Ishikawa (cell line): ENCODE data around the gene DCANP1.

Experiments
- CEBPB ChIP-seq: IDR thresholded peaks from 2 replicates; pipeline ENCODE4 v1.6.1; 2012
- CREB1 ChIP-seq: IDR thresholded peaks from 2 replicates; pipeline ENCODE4 v1.6.1; 2012; ENCODE audit warnings: low read depth
- EGR1 ChIP-seq: IDR thresholded peaks from 2 replicates; pipeline ENCODE4 v1.6.1; 2012
- EP300 ChIP-seq: IDR thresholded peaks from 2 replicates; pipeline ENCODE4 v1.6.1; 2012; ENCODE audit warnings: borderline replicate concordance
- FOXM1 ChIP-seq: IDR thresholded peaks from 2 replicates; pipeline ENCODE4 v1.6.1; 2012; ENCODE audit warnings: low read depth, borderline replicate concordance
- MAX ChIP-seq: IDR thresholded peaks from 2 replicates; pipeline ENCODE4 v1.6.1; 2012
- NFIC ChIP-seq: IDR thresholded peaks from 2 replicates; pipeline ENCODE4 v1.6.1; 2012
- RAD21 ChIP-seq: IDR thresholded peaks from 2 replicates; pipeline ENCODE4 v1.6.1; 2012; ENCODE audit warnings: low read depth
- TAF1 ChIP-seq: IDR thresholded peaks from 2 replicates; pipeline ENCODE4 v1.6.1; 2012; ENCODE audit warnings: low read depth, mild to moderate bottlenecking
- TCF12 ChIP-seq: IDR thresholded peaks from 2 replicates; pipeline ENCODE4 v1.6.1; 2012; ENCODE audit warnings: low read depth
- TEAD4 ChIP-seq: IDR thresholded peaks from 2 replicates; pipeline ENCODE4 v1.6.1; 2012
- YY1 ChIP-seq: IDR thresholded peaks from 2 replicates; pipeline ENCODE4 v1.6.1; 2012; ENCODE audit warnings: low read depth
- ZBTB7A ChIP-seq: IDR thresholded peaks from 2 replicates; pipeline ENCODE4 v1.6.1; 2012; ENCODE audit warnings: low read depth
- TF ChIP-seq, protein P1 (sequence below): IDR thresholded peaks from 2 replicates; pipeline ENCODE4 v1.6.1; 2012
- TF ChIP-seq, protein P2 (sequence below): IDR thresholded peaks from 2 replicates; pipeline ENCODE4 v1.6.1; 2012; ENCODE audit warnings: low read depth, mild to moderate bottlenecking

DCANP1 gene

DNA sequence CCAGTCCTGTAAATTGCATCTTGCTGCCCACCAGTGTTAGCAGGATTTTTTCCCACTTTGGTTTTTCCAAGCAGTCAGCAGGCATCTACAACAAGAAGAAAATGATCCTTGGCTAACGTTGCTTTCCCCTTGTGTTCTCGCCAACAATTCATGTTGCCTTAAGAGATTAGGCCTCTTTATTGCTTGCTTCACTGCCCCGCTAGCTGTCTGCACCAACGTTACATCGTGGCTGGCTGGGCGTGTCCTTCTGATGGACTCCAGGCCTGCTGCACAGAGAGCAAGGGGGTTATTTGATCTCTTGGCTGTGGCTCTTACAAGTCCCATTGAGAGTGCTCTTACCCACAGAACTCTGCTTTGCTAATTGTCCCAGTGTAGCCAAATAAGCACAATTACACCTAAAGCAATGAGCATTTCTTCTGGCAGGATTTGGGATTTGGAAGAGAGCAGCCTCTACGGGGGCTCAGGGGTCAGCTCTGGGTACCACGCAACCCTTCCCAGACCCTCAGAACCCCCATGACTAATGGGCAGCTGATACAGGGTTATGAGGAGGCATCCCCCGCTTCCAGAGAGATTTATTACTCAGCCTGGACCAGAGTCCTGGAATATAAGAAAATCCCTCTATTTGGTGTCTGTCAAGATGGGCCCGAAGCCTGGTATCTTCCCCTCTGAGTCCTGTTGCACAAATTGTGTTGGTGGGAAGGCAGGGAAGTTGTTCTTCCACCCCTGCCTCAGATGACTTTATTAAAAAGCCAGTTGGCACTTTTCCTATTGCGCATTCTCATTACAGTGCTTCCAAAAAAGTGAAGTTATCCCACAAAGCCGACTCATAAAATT lies 17.6 kb downstream of the DCANP1 start:
- no peak for TF ChIP-seq TAF1
- TF ChIP-seq CEBPB = no peak
- TF ChIP-seq TEAD4 = no peak
- TF ChIP-seq CREB1 = no peak
- no peak for TF ChIP-seq NFIC
- TF ChIP-seq YY1 = no peak
- no peak for TF ChIP-seq EP300
- TF ChIP-seq, protein P1, sequence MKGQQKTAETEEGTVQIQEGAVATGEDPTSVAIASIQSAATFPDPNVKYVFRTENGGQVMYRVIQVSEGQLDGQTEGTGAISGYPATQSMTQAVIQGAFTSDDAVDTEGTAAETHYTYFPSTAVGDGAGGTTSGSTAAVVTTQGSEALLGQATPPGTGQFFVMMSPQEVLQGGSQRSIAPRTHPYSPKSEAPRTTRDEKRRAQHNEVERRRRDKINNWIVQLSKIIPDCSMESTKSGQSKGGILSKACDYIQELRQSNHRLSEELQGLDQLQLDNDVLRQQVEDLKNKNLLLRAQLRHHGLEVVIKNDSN = no peak
- TF ChIP-seq MAX = no peak
- no peak for TF ChIP-seq FOXM1
- TF ChIP-seq, protein P2, sequence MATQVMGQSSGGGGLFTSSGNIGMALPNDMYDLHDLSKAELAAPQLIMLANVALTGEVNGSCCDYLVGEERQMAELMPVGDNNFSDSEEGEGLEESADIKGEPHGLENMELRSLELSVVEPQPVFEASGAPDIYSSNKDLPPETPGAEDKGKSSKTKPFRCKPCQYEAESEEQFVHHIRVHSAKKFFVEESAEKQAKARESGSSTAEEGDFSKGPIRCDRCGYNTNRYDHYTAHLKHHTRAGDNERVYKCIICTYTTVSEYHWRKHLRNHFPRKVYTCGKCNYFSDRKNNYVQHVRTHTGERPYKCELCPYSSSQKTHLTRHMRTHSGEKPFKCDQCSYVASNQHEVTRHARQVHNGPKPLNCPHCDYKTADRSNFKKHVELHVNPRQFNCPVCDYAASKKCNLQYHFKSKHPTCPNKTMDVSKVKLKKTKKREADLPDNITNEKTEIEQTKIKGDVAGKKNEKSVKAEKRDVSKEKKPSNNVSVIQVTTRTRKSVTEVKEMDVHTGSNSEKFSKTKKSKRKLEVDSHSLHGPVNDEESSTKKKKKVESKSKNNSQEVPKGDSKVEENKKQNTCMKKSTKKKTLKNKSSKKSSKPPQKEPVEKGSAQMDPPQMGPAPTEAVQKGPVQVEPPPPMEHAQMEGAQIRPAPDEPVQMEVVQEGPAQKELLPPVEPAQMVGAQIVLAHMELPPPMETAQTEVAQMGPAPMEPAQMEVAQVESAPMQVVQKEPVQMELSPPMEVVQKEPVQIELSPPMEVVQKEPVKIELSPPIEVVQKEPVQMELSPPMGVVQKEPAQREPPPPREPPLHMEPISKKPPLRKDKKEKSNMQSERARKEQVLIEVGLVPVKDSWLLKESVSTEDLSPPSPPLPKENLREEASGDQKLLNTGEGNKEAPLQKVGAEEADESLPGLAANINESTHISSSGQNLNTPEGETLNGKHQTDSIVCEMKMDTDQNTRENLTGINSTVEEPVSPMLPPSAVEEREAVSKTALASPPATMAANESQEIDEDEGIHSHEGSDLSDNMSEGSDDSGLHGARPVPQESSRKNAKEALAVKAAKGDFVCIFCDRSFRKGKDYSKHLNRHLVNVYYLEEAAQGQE = no peak
- TF ChIP-seq TCF12 = no peak
- TF ChIP-seq EGR1 = no peak
- no peak for TF ChIP-seq ZBTB7A
- TF ChIP-seq RAD21 = no peak

- TF ChIP-seq ZBTB7A = no peak
- no peak for TF ChIP-seq TAF1
- TF ChIP-seq CREB1 = no peak
- no peak for TF ChIP-seq RAD21
- no peak for TF ChIP-seq TEAD4
- no peak for TF ChIP-seq CEBPB
- TF ChIP-seq NFIC = no peak
- TF ChIP-seq FOXM1 = no peak
- TF ChIP-seq, protein P2 = no peak
Observed at GRCh38 chr5:135428586-135428985, 18.6 kb downstream of the DCANP1 start.

DNA sequence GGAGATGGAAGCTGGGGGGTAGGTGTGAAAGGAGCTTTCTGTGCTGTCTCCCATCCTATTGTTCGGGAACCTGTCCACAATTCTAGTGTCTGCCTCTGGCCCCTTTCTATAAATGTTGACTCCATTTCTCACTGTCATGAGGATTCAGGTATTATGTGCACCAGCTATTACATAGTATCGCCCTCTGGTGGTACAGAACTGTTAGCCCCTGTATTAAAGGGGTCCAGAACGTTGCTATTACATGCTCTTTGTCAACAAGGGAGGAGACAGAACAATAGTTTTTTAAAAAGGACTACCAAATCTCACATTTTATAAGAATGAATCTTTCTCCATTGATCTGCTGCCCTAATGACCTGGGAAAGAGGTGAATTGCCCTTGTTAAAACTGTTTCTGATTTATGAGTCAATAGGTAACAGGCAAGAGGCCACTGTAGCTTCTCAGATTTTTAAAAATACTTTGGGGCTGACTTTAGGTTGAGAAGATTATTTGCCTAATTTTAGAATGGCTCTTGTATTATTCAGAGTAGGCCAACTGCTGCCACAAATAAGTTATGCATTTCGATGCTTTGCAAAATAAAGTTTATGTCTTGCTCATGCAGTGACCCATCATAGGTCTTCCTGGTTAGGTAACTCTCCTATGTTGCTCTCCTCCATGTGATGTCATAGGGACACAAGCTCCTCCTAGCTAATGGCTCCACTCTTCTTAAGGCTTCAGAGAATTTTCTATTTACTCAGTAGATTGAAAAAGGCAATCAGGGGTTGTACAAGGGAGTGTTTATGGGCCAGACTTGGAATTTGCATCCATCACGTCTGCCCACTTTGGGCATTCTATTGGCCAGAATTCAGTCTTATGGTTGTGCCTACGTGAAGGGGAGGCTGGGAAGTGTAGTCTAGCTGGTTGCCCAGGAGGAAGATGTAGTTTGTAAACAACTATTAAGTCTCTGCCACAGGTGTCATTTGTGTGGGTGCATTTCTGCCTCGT lies 20.8 kb downstream of the DCANP1 start:
- TF ChIP-seq CEBPB = no peak
- no peak for TF ChIP-seq EP300
- peak; percentile 67 for TF ChIP-seq RAD21

DNA sequence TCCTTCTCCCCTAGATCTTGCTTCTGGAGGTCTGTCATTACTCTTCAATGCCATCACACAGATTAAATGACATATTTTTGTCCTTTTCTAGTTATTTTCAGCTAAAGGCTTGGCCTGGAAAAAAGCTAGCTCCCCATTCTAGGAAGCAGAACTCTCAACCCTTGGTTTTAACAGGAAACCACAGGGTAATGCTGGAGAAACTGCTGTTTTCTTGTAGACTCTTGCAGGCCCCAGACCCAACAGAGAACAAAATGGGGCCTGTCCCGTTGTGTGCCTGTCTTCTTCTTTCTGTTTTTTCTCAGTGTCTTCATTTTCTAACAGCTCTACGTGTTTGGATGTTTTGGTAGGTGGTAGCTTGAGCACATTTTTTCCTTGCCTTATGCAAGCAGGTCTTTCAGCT lies 21.5 kb downstream of the DCANP1 start:
- TF ChIP-seq EGR1 (no peak), YY1 (no peak), NFIC (no peak), MAX (no peak), TEAD4 (no peak), EP300 (no peak), CEBPB (no peak), ZBTB7A (no peak), RAD21 (no peak), TAF1 (no peak), CREB1 (no peak), TCF12 (no peak), FOXM1 (no peak)
- TF ChIP-seq, protein P2 = no peak
- TF ChIP-seq, protein P1 = no peak
